Endothelial cell of umbilical vein (primary cell): ENCODE results near the gene ARFGEF3. TPM values are rescaled to one million over a fixed set of nuclear protein-coding genes. Genes with fewer than 3 reads are reported as not detected.

ENCODE experiments used
- BruUV-seq: library from RNA; stranded (reverse); fragments of 400-500 nt; replicated peaks from 2 replicates; lab custom pipeline; 2021; lab: Mats Ljungman, UMichigan
- CTCF ChIA-PET: fragments of 300-600, 350-600 bp; sonication (Branson Sonifier 250); formaldehyde crosslinking; loops from one replicate; lab custom pipeline; 2021; ENCODE audit warnings: antibody characterized with exemption, inconsistent platforms; lab: Charles Lee
- POLR2A ChIA-PET: fragments of 300-600, 350-600 bp; sonication (Branson Sonifier 250); formaldehyde crosslinking; loops from one replicate; lab custom pipeline; 2021; ENCODE audit warnings: antibody characterized with exemption, inconsistent platforms; lab: Charles Lee
- DNase-seq: peaks from one replicate; pipeline ENCODE4 v3.0.0-alpha.2; 2011; ENCODE audit warnings: low read depth, low spot score
- FAIRE-seq: peaks from 2 replicates; lab custom pipeline; 2011; peaks lifted over from hg19 to GRCh38; lab: Jason Lieb, UNC
- H2AFZ ChIP-seq: 2 replicates; pipeline ENCODE4 v1.6.0; 2012; ENCODE audit warnings: low read depth, low read length, control low read depth, inconsistent platforms
- H3K27ac ChIP-seq: 2 replicates; pipeline ENCODE4 v1.5.1; 2011; ENCODE audit warnings: low read depth, mild to moderate bottlenecking, control low read depth, low read length, moderate library complexity; ENCODE audit not compliant: insufficient read depth
- H3K27me3 ChIP-seq, 2 experiments: 2 replicates each; pipeline versions ENCODE4 v1.6.0 to v1.6.1; 2011; ENCODE audit warnings: low read length in 2 of 2, mixed read lengths in 1 of 2; ENCODE audit not compliant: control insufficient read depth in 2 of 2, insufficient read depth in 2 of 2
- H3K36me3 ChIP-seq, 2 experiments: 2 replicates in 1 of 2; 3 replicates in 1 of 2; pipeline ENCODE4 v1.5.1; 2011; ENCODE audit warnings: low read length in 2 of 2, mild to moderate bottlenecking in 1 of 2, moderate library complexity in 1 of 2; ENCODE audit not compliant: control insufficient read depth in 2 of 2, insufficient read depth in 2 of 2; ENCODE audit errors: extremely low read depth in 1 of 2
- H3K4me1 ChIP-seq: 3 replicates; pipeline ENCODE4 v1.5.1; 2011; ENCODE audit warnings: mild to moderate bottlenecking, low read length; ENCODE audit not compliant: control insufficient read depth, insufficient read depth; ENCODE audit errors: extremely low read depth
- H3K4me2 ChIP-seq: 2 replicates; pipeline ENCODE4 v1.6.1; 2011; ENCODE audit warnings: low read length, control low read depth, mixed read lengths; ENCODE audit not compliant: insufficient read depth
- H3K4me3 ChIP-seq, 3 experiments: fragments of 200-600 bp in 1 of 3; sonication (generic), shearing (Covaris generic) in 1 of 3; replicated peaks in 1 of 3; 2 replicates each; pipeline ENCODE4 v1.5.1; 2011 to 2016; ENCODE audit warnings: control low read depth in 3 of 3, low read length in 3 of 3, mild to moderate bottlenecking in 2 of 3, inconsistent platforms in 1 of 3, low read depth in 1 of 3, moderate library complexity in 1 of 3; ENCODE audit not compliant: insufficient read depth in 1 of 3
- H3K79me2 ChIP-seq: 2 replicates; pipeline ENCODE4 v1.6.0; 2012; ENCODE audit warnings: low read length, inconsistent platforms; ENCODE audit not compliant: control insufficient read depth, insufficient read depth
- H3K9ac ChIP-seq: replicated peaks from 2 replicates; pipeline ENCODE3; 2011; ENCODE audit warnings: low read length, control low read depth; ENCODE audit not compliant: insufficient read depth; ENCODE audit errors: extremely low read depth
- H3K9me1 ChIP-seq: replicated peaks from 3 replicates; pipeline ENCODE4 v1.6.0; 2011; ENCODE audit warnings: mild to moderate bottlenecking, low read length; ENCODE audit not compliant: control insufficient read depth, insufficient read depth; ENCODE audit errors: extremely low read depth
- H3K9me3 ChIP-seq: replicated peaks from 2 replicates; pipeline ENCODE4 v1.5.1; 2012; ENCODE audit warnings: low read length, inconsistent platforms; ENCODE audit not compliant: control insufficient read depth, insufficient read depth
- H4K20me1 ChIP-seq: replicated peaks from 2 replicates; pipeline ENCODE3; 2011; ENCODE audit warnings: mild to moderate bottlenecking, low read length; ENCODE audit not compliant: control insufficient read depth, insufficient read depth; ENCODE audit errors: extremely low read depth
- EZH2 ChIP-seq: IDR thresholded peaks from 2 replicates; pipeline ENCODE4 v1.6.1; 2012; ENCODE audit warnings: borderline replicate concordance, low read depth, mild to moderate bottlenecking, moderate library complexity, low read length, inconsistent platforms; ENCODE audit not compliant: severe bottlenecking
- FOS ChIP-seq: IDR thresholded peaks from 2 replicates; pipeline ENCODE4 v1.6.1; 2011; ENCODE audit warnings: mild to moderate bottlenecking, low read length, moderate library complexity, borderline replicate concordance; ENCODE audit not compliant: insufficient read depth
- GATA2 ChIP-seq: IDR thresholded peaks from 2 replicates; pipeline ENCODE4 v1.7.0; 2011; ENCODE audit warnings: low read depth, mild to moderate bottlenecking, moderate library complexity, mixed read lengths, low read length; ENCODE audit not compliant: insufficient read length, insufficient read depth
- JUN ChIP-seq: IDR thresholded peaks from 2 replicates; pipeline ENCODE4 v1.6.1; 2011; ENCODE audit warnings: borderline replicate concordance, low read depth; ENCODE audit not compliant: insufficient read length, insufficient read depth
- MYC ChIP-seq: IDR thresholded peaks from one replicate; pipeline ENCODE4 v1.6.1; 2011; ENCODE audit warnings: mild to moderate bottlenecking, low read depth, low read length
- POLR2A ChIP-seq: IDR thresholded peaks from 2 replicates; pipeline ENCODE4 v1.6.1; 2012; ENCODE audit warnings: low read depth, mild to moderate bottlenecking, control low read depth, low read length
- POLR2AphosphoS5 ChIP-seq: IDR thresholded peaks from 2 replicates; pipeline ENCODE4 v1.6.1; 2012; ENCODE audit warnings: low read depth, mild to moderate bottlenecking, control low read depth, low read length, moderate library complexity; ENCODE audit not compliant: insufficient read depth
- dilution Hi-C: fragments of 300-500 bp; cut with MboI; formaldehyde crosslinking; loops from one replicate; pipeline ENCODE4 v1.15.0; 2019; ENCODE audit warnings: low sequenced_read_pairs; ENCODE audit not compliant: extremely low pct_ligation_motif_present
- intact Hi-C: fragments of 100-400 bp; cut with micrococcal nuclease; formaldehyde crosslinking; loops from one replicate; pipeline ENCODE4 v1.10.0; 2022
- polyA plus RNA-seq, 4 experiments: library from polyadenylated mRNA; depleted of rRNA in 3 of 4; stranded (reverse) in 3 of 4; unstranded in 1 of 4; fragments of >200 nt; gene quantifications; 2 replicates each; pipeline versions ENCODE4 v1.2.1 to v1.2.3, GENCODE V29; 2011 to 2012; ENCODE audit warnings: missing spikeins in 1 of 4
- total RNA-seq: library from RNA; stranded (reverse); gene quantifications from 2 replicates; pipeline ENCODE4 v1.2.3, GENCODE V29; 2021
- TF ChIP-seq, protein P1 (sequence below): IDR thresholded peaks from 2 replicates; pipeline ENCODE4 v1.6.1; 2011; ENCODE audit not compliant: insufficient read depth, insufficient read length
- TF ChIP-seq, protein P2 (sequence below), 2 donors: IDR thresholded peaks; 1 replicate in 1 of 2; 2 replicates in 1 of 2; pipeline ENCODE4 v1.5.1; 2011; ENCODE audit warnings: low read length in 2 of 2, mild to moderate bottlenecking in 2 of 2, moderate library complexity in 2 of 2, control low read depth in 1 of 2, inconsistent platforms in 1 of 2, low read depth in 1 of 2; ENCODE audit not compliant: insufficient read depth in 1 of 2; ENCODE audit errors: extremely low read depth in 1 of 2

ARFGEF3 gene
- total and polyA plus RNA-seq, 2 donors (not counting 3 experiments of a cell fraction or from before 2014, with no cell fraction given), result 1.3 to 7.3 TPM

DNA sequence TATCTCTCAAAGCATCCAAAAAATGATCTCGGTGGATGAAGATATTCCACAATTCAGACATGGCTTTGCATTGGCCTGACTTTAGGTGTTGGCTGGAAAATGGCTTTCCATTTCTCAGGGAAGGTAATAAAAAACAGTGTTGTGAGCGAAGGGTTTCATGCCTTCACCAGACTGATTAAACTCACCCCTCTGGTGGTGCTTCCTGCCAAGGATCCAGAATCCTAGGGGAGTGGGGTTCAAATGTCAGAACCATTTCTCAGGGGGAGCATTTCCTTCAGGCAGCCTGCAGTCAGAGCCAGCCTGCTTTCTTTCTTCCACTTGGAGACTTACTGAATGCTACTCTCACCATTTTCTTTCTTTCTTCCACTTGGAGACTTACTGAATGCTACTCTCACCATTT lies 170.2 kb downstream of the ARFGEF3 start:
- H3K9ac ChIP-seq, result no peak overlapping the region
- dilution Hi-C loops (no loop called here), intact Hi-C loops (no loop called here)
- CTCF ChIA-PET, result no interaction called here
- DNase-seq, result no peak
- H2AFZ ChIP-seq, result no peak overlapping the region
- POLR2A ChIA-PET, result no interaction called here
- H3K9me3 ChIP-seq, result no peaks in the 10 kb centered on the region
- BruUV-seq, result no TSS peak
- no peak overlapping the region for H3K27ac ChIP-seq
- no peaks in the 10 kb centered on the region for H4K20me1 ChIP-seq
- no peaks in the 10 kb centered on the region for H3K27me3 ChIP-seq
- peaks cover 0 to 2% of the 10 kb centered on the region in 2 experiments for H3K36me3 ChIP-seq
- no peak overlapping the region for H3K4me3 ChIP-seq
- H3K4me1 ChIP-seq, result no peaks in the 10 kb centered on the region
- H3K9me1 ChIP-seq, result no peaks in the 10 kb centered on the region
- TF ChIP-seq EZH2 (no peak), GATA2 (no peak), POLR2A (no peak), MYC (no peak)
- TF ChIP-seq, protein P1, sequence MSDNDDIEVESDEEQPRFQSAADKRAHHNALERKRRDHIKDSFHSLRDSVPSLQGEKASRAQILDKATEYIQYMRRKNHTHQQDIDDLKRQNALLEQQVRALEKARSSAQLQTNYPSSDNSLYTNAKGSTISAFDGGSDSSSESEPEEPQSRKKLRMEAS, result no peak
- TF ChIP-seq, protein P2, sequence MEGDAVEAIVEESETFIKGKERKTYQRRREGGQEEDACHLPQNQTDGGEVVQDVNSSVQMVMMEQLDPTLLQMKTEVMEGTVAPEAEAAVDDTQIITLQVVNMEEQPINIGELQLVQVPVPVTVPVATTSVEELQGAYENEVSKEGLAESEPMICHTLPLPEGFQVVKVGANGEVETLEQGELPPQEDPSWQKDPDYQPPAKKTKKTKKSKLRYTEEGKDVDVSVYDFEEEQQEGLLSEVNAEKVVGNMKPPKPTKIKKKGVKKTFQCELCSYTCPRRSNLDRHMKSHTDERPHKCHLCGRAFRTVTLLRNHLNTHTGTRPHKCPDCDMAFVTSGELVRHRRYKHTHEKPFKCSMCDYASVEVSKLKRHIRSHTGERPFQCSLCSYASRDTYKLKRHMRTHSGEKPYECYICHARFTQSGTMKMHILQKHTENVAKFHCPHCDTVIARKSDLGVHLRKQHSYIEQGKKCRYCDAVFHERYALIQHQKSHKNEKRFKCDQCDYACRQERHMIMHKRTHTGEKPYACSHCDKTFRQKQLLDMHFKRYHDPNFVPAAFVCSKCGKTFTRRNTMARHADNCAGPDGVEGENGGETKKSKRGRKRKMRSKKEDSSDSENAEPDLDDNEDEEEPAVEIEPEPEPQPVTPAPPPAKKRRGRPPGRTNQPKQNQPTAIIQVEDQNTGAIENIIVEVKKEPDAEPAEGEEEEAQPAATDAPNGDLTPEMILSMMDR (IDR thresholded peaks at IDR 0.05; ENCODE audit: extremely low read depth in 1 of 2, insufficient read depth in 1 of 2, low read depth in 1 of 2, low read length in 2 of 2), result no peak
- H3K4me2 ChIP-seq, result no peak overlapping the region
- H3K79me2 ChIP-seq, result no peaks in the 10 kb centered on the region
- no peak for FAIRE-seq

DNA sequence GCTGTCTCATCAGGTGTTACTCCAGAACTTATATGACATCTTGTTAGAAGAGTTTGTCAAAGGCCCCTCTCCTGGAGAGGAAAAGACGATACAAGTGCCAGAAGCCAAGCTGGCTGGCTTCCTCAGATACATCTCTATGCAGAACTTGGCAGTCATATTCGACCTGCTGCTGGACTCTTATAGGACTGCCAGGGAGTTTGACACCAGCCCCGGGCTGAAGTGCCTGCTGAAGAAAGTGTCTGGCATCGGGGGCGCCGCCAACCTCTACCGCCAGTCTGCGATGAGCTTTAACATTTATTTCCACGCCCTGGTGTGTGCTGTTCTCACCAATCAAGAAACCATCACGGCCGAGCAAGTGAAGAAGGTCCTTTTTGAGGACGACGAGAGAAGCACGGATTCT lies 172.3 kb downstream of the ARFGEF3 start:
- Histone ChIP-seq H3K36me3 (peaks cover 0 to 2% of the 10 kb centered on the region in 2 experiments), H3K27ac (no peak overlapping the region), H3K27me3 (no peaks in the 10 kb centered on the region), H3K4me3 (no peak overlapping the region), H3K9me1 (no peaks in the 10 kb centered on the region), H3K79me2 (no peaks in the 10 kb centered on the region), H3K9ac (no peak overlapping the region), H3K4me2 (no peak overlapping the region), H2AFZ (no peak overlapping the region), H4K20me1 (no peaks in the 10 kb centered on the region), H3K9me3 (no peaks in the 10 kb centered on the region), H3K4me1 (no peaks in the 10 kb centered on the region)
- BruUV-seq, result no TSS peak
- DNase-seq (no peak), FAIRE-seq (no peak)
- dilution Hi-C loops, result no loop called here
- ChIA-PET POLR2A (no interaction called here), CTCF (no interaction called here)
- intact Hi-C loops, result no loop called here
- TF ChIP-seq, protein P2 (IDR thresholded peaks at IDR 0.05; ENCODE audit: extremely low read depth in 1 of 2, insufficient read depth in 1 of 2, low read depth in 1 of 2, low read length in 2 of 2), result no peak
- TF ChIP-seq MYC, result no peak
- no peak for TF ChIP-seq EZH2
- no peak for TF ChIP-seq POLR2AphosphoS5
- TF ChIP-seq, protein P1, result no peak
- no peak for TF ChIP-seq JUN
- no peak for TF ChIP-seq FOS
- TF ChIP-seq GATA2, result no peak
- TF ChIP-seq POLR2A, result no peak
